GM18858 (cell line): ENCODE data around the gene KRCC1.
"Not testable (repeated sequence)": the region's sequence is repeated elsewhere in the genome, so short reads cannot be mapped to it uniquely, and the experiment has no call there.

Source experiments
- ATAC-seq: cut with Tn5 transposase; IDR thresholded peaks from one replicate; pipeline ENCODE4 v1.9.1; 2021; ENCODE audit not compliant: unreplicated experiment

The KRCC1 gene

GRCh38 chr2:88048541-88048940 is 7.0 kb downstream of the KRCC1 start:
- ATAC-seq, result no peak

DNA sequence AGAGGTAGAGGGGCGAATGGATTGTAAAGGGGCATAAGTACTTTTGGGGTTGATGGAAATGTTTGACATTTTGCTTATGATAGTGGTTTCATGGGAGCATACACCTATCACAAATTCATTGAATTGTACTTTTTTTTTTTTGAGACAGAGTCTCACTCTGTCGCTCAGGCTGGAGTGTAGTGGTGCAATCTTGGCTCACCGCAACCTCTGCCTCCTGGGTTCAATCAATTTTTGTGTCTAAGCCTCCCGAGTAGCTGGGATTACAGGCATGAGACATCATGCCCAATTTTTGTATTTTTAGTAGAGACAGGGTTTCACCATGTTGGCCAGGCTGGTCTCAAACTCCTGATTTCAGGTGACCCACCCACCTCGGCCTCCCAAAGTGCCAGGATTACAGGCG is 10.0 kb downstream of the KRCC1 start:
- not testable (repeated sequence) for ATAC-seq

DNA sequence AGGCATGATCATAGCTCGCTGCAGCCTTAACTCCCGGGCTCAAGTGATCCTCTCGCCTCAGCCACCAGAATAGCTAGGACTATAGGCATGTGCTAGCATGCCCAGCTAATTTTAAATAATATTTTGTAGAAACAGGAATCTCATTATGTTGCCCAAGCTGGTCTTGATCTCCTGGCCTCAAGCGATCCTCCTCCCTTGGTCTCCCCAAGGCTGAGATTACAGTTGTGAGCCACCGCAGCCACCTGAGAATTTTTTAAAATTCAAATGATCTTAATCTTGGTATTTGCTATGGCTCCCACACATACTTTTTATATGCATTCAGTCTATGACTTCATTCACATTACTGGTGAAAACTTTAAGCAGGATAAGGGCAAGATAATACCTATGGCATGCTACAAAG is 13.1 kb downstream of the KRCC1 start:
- no peak for ATAC-seq

- ATAC-seq, result no peak
These were observed 17.1 kb downstream of the KRCC1 start for GRCh38 chr2:88038263-88039105.

DNA sequence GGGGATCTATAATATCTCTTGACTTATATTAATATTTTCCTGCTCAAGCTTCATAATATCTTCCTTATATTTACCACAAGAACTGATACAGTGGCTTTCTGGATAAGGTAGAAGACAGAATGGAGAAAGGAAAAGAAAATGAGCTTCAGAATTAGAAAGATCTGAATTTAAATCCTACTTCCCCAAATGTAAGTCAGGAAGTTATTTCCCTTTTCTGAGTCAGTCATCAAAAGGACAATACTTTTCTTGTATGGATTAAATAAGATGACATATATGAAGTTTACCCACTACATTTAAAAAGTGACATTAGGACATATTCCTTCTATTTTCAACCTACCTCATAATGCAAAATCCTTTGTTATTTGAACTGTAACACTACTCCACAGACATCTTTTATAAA is 19.0 kb downstream of the KRCC1 start:
- ATAC-seq, result no peak

- no peak for ATAC-seq
These were observed 19.4 kb downstream of the KRCC1 start for GRCh38 chr2:88036182-88036581.

DNA sequence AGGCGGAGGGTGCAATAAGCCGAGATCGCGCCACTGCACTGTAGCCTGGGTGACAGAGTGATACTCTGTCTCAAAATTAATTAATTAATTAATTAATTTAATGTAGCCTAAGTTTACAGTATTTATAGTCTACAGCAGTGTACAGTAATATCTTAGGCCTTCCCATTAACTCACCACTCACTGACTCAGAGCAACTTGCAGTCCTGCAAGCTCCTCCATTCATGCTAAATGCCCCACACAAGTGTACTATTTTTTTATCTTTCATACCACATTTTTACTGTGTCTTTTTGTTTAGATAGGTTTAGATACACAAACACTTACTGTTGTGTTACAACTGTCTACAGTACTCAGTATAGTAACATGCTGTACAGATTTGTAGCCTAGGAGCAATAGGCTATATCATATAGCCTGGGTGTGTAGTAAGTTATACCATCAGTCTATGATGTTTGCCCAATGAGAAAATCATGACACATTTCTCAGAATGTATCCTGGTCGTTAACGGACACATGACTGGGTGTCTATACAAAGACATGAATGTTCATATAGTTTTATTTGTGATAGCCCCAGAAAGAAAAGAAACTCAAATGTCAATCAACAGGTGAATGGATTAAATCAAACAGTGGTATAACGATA is 23.4 kb downstream of the KRCC1 start:
- no peak for ATAC-seq

- no peak for ATAC-seq
These were observed 26.7 kb downstream of the KRCC1 start for GRCh38 chr2:88028931-88029330.

DNA sequence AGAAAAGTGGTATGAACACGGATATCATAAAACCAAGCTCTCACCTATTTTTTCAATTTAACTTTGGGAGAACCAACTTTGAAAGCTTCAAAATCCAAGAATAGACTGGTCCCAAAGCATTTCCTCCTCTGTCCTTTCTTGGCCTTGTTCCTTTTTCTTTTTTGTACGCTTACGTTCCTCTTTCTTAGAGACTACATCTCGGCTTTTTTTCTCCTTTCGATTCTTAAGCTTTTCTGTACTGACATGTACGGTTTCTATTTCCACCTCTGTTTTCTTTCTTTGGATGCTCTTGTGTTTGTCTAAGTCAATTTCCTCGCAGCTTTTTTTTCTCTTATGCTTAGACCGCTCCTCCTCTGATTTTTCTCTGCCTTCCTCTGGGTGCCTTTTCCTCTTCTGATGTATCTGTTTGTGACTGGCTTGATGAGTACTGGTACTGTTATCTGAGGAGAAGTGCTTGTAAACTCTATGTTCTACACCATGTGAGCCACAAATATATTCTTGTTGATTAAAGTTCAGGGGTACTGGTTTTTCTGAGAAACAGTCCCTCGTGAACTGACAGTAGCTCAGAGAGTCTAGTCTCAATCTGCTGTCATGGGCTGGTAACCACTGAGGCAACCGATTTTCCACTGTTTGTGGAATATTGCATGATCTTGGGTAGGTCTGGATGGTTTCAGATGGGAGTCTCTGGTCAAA is 27.7 kb downstream of the KRCC1 start:
- no peak for ATAC-seq

DNA sequence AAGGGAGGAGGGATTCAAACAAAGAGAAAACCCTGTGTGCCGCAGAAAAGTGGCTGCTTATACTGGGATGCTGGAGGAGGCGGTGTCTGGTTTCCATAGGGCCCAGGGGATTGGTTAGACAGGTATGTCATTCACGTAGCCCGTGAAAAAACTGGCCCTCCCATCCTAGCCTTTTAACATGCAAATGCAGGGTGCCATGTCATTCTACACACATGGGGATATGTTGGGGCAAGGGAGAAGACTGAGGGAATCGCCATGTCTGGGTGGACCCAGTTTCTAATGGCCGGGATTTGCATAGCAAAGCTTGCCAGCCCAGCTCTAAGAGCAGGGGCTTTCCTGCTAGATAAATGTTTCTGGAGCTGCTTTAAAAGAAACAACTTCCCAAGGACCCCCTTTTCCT is 31.1 kb downstream of the KRCC1 start:
- ATAC-seq, result no peak

DNA sequence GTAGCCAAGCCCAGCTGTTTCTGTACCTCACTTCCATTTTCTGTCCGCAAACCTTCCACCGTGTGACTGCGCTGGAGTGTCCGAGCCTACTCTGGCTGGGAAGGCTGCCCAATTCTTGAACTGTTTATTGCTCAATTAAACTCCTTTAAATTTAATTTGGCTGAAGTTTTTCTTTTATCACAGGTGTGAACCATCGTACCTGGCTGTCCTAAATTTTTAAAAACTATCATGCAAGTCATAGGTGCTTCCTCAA is 33.0 kb downstream of the KRCC1 start:
- no peak for ATAC-seq

DNA sequence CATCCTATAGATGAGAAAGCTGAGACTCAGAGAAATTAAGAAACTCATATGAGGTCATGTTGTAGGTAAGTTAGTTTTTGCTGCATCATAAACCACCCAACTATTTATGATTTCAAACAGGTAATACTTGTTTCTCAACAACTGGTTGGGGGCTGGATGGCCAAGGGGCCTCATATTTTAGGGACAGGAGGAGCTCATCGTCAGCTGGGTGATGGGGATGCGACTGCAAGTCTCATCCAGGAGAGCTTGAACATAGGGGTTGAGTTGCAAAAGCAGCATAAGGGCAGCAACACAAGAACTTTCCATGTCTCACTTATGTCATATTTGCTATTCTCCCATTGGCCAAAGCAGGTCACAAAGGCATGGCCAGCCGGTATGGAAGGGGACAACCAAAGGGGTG is 35.6 kb downstream of the KRCC1 start:
- ATAC-seq, result no peak

- ATAC-seq, result no peak
These were observed 36.7 kb downstream of the KRCC1 start for GRCh38 chr2:88018909-88019308.

DNA sequence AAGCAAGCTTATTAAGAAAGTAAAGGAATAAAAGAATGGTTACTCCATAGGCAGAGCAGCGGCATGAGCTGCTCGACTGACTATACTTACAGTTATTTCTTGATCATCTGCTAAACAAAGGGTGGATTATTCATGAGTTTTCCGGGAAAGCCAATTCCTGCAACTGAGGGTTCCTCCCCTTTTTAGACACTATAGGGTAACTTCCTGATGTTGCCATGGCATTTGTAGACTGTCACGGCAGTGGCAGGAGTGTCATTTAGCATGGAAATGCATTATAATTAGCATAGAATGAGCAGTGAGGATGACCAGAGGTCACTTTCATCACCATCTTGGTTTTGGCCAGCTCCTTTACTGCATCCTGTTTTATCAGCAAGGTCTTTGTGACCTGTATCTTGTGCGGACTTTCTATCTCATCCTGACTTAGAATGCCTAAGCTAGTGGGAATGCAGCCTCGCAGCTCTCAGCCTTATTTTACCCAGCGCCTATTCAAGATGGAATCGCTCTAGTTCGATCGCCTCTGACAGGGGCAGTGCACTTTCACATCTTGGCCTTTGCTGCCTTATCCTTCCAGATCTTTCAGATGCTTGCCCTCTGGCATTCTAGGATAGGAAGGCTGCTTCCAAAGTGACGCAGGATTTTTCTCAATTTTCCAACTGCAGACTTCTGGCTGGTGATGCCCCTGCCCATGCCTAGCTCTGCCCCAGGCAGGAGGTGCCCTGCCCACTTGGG is 37.3 kb downstream of the KRCC1 start:
- ATAC-seq, result not testable (repeated sequence)

- not testable (repeated sequence) for ATAC-seq
These were observed 37.9 kb downstream of the KRCC1 start for GRCh38 chr2:88017780-88018038.

- peak; percentile 36 for ATAC-seq
These were observed 38.4 kb downstream of the KRCC1 start for GRCh38 chr2:88016960-88017779.

DNA sequence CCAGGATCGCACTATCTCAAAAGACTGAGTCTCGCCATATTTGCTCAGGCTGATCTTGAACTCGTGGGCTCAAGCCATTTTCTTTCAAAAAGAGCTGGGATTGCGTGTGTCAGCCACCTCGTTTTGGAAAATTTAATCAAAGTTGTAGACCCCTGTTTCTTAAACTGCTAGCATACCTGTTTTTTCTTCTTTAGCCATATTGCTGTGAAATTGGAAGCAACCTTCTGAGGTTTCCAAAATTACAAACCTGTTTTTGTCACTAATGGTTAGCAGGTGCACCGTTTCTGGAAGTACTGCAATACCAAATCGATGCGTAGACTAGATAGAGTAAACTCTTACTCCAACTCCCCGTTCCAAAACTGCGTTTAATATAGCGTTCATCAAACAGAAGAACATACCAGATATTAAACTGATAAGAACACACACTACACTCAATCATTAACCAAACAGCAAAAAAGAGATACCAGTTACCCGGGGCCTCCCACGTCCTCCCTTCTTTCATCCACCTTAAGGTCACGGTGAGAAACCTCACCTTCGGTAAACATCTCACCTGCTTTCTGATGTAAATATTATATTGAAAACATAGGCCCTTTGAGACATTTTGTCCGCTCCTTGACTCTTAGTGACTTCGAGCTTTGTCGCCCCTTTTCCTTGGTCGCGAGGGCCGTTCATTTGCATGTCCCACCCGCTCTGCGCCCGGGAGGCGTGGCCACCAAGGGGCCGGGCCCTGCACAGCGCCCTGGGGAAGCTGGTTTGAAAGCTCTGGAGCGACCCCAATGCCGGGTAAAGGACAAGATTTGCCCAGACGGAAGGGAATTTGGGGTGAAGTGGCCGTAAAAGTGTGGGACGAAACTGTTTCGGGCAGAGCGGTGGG is 39.3 kb downstream of the KRCC1 start, which contains the start of gene RNU2-63P:
TSS of gene RNU2-63P (minus strand) at position 462 of the 874 bp plus-strand sequence.
- peak; percentile 81 for ATAC-seq

GRCh38 chr2:88011011-88011410 is 44.6 kb downstream of the KRCC1 start:
- ATAC-seq, result no peak

GRCh38 chr2:88010136-88010535 is 45.4 kb downstream of the KRCC1 start:
- ATAC-seq, result no peak

DNA sequence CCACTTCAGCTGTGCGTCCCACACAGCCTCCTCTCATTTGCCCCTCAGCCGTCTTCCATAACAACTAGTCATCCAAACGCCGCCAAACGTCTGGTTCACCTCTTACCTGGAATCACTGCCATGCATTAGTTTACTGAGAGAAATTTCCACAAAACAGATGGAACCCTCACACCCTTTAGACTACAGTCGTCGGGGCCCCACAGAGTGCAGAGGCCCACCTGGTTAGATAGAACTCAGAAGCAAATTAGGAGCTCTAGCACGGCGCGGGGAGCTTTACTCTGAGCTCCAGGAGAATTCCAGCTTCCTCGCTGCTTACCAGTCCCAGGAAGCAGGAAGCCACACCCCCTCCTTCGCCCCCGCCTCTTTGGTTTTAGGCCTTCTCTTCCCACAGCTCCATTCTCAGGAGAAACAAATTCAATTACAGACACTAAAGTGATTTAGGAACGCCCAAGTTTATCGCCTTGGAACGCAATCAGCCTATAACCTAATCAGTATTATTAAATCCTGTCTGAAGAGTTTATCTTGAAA is 48.6 kb downstream of the KRCC1 start:
- ATAC-seq, result no peak
